PC-3 (cell line): Measurements from ENCODE around the gene FGF12. TPM values are rescaled to one million over a fixed set of nuclear protein-coding genes. Genes with fewer than 3 reads are reported as not detected.

Experiments
- ATAC-seq: fragments of 200-7000 bp; cut with Tn5 transposase; 2 replicates; pipeline ENCODE4 v1.9.1; 2020; ENCODE audit warnings: mild to moderate bottlenecking, moderate library complexity
- BruUV-seq: library from RNA; stranded (reverse); fragments of 400-500 nt; replicated peaks from 2 replicates; lab custom pipeline; 2021; lab: Mats Ljungman, UMichigan
- CTCF ChIA-PET: fragments of 300-600 bp; sonication (Branson Sonifier 250); formaldehyde crosslinking; loops from one replicate; lab custom pipeline; 2022; ENCODE audit warnings: antibody characterized with exemption; lab: Charles Lee
- POLR2A ChIA-PET: fragments of 300-600 bp; sonication (Branson Sonifier 250); formaldehyde crosslinking; loops from one replicate; lab custom pipeline; 2022; ENCODE audit warnings: antibody characterized with exemption; ENCODE audit not compliant: unreplicated experiment; lab: Charles Lee
- DNase-seq: peaks from one replicate; pipeline ENCODE4 v3.0.0-alpha.2; 2015
- H2AFZ ChIP-seq: fragments of 300-600 bp; sonication (generic); 2 replicates; pipeline ENCODE4 v1.6.0; 2016; ENCODE audit warnings: antibody characterized with exemption, low read length
- H3F3A ChIP-seq: fragments of 300-600 bp; sonication (generic); one replicate; pipeline ENCODE4 v1.6.0; 2017; ENCODE audit warnings: antibody characterized with exemption, low read length, control low read depth, mild to moderate bottlenecking; ENCODE audit not compliant: unreplicated experiment
- H3K27ac ChIP-seq: fragments of 300-600 bp; sonication (generic); 2 replicates; pipeline ENCODE4 v1.5.1; 2016; ENCODE audit warnings: mild to moderate bottlenecking, low read length
- H3K27me3 ChIP-seq: fragments of 300-600 bp; sonication (generic); 2 replicates; pipeline ENCODE4 v1.6.1; 2016; ENCODE audit warnings: low read length, mixed read lengths
- H3K36me3 ChIP-seq: fragments of 300-600 bp; sonication (generic); 2 replicates; pipeline ENCODE4 v1.6.1; 2016; ENCODE audit warnings: low read depth, mixed run types, low read length, mixed read lengths
- H3K4me1 ChIP-seq: fragments of 300-600 bp; sonication (generic); 2 replicates; pipeline ENCODE4 v1.5.1; 2016; ENCODE audit warnings: low read length; ENCODE audit not compliant: insufficient read depth
- H3K4me2 ChIP-seq: fragments of 300-600 bp; sonication (generic); 2 replicates; pipeline ENCODE4 v1.6.0; 2016; ENCODE audit warnings: low read length
- H3K4me3 ChIP-seq: fragments of 300-600 bp; sonication (generic); 2 replicates; pipeline ENCODE4 v1.5.1; 2016; ENCODE audit warnings: mild to moderate bottlenecking, low read length, mixed read lengths
- H3K79me2 ChIP-seq: fragments of 300-600 bp; sonication (generic); 2 replicates; pipeline ENCODE4 v1.6.1; 2017; ENCODE audit warnings: low read length, mixed read lengths
- H3K9ac ChIP-seq: fragments of 300-600 bp; sonication (generic); 2 replicates; pipeline ENCODE4 v1.6.0; 2016; ENCODE audit warnings: mild to moderate bottlenecking, low read length
- H3K9me2 ChIP-seq: fragments of 300-600 bp; sonication (generic); replicated peaks from 2 replicates; pipeline ENCODE4 v1.6.1; 2016; ENCODE audit warnings: mixed run types, low read length, mixed read lengths
- H3K9me3 ChIP-seq: fragments of 300-600 bp; sonication (generic); 2 replicates; pipeline ENCODE4 v1.6.1; 2016; ENCODE audit warnings: low read length, mixed read lengths
- H4K20me1 ChIP-seq: fragments of 300-600 bp; sonication (generic); 2 replicates; pipeline ENCODE4 v1.6.1; 2016; ENCODE audit warnings: low read length, mixed read lengths
- EZH2 ChIP-seq: fragments of 300-600 bp; sonication (generic); IDR thresholded peaks from one replicate; pipeline ENCODE4 v1.6.1; 2017; ENCODE audit warnings: antibody characterized with exemption, mild to moderate bottlenecking, low read length; ENCODE audit not compliant: unreplicated experiment
- EZH2phosphoT487 ChIP-seq: fragments of 300-600 bp; sonication (generic); IDR thresholded peaks from 2 replicates; pipeline ENCODE4 v1.6.1; 2018; ENCODE audit warnings: mild to moderate bottlenecking, antibody characterized with exemption, low read length, borderline replicate concordance
- intact Hi-C: fragments of 100-400 bp; cut with micrococcal nuclease; formaldehyde crosslinking; loops from 2 replicates; pipeline ENCODE4 v1.9.0; 2023
- total RNA-seq: library from RNA; depleted of rRNA; stranded (reverse); fragments of >200 nt; gene quantifications from 2 replicates; pipeline ENCODE4 v1.2.3, GENCODE V29; 2014
- TF ChIP-seq, protein P1 (sequence below): fragments of 300-600 bp; sonication (generic); conservative IDR thresholded peaks from 2 replicates; pipeline ENCODE4 v1.5.1; 2017; ENCODE audit warnings: antibody characterized with exemption, low read depth, mild to moderate bottlenecking, low read length

FGF12 gene
- total RNA-seq, 1 experiment from 2014 or later: not detected

DNA sequence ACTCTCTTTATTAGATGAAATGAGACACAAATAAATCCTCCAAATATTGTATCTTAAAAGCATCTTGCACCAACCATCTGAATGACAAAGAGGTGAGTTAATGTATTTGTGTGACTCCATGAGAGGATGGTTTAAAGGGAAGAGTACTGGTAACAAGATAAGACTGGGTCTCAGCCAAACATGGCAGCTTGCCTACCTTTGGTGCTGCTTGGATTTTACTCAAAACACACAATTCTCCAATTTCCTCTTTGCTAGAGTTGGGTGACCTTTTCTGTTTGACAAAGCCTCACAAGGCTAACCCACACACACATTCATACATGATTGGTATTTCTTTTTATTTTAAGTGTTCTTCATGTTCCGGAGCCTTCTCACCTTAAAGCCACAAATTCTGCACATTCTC, 506.4 kb downstream of the FGF12 start:
- H3K27me3 ChIP-seq: peaks cover 36% of the 10 kb centered on the region
- H3K4me2 ChIP-seq: no peak overlapping the region
- H3K36me3 ChIP-seq: no peaks in the 10 kb centered on the region
- H3K9ac ChIP-seq: no peak overlapping the region
- BruUV-seq: no TSS peak
- H3K9me2 ChIP-seq: no peaks in the 10 kb centered on the region
- H3F3A ChIP-seq: no peaks in the 10 kb centered on the region
- H3K79me2 ChIP-seq: no peaks in the 10 kb centered on the region
- CTCF ChIA-PET: no interaction called here
- intact Hi-C loops: no loop called here
- POLR2A ChIA-PET: no interaction called here
- DNase-seq (no peak), ATAC-seq (no peak)
- H3K4me3 ChIP-seq: no peak overlapping the region
- 0 out of 2 replicates have a peak, but pooled peaks cover 3% of the 10 kb centered on the region for H4K20me1 ChIP-seq
- H3K27ac ChIP-seq: no peak overlapping the region
- no peaks in the 10 kb centered on the region for H3K4me1 ChIP-seq
- no peaks in the 10 kb centered on the region for H3K9me3 ChIP-seq
- TF ChIP-seq EZH2phosphoT487 (no peak), EZH2 (no peak)
- TF ChIP-seq, protein P1, sequence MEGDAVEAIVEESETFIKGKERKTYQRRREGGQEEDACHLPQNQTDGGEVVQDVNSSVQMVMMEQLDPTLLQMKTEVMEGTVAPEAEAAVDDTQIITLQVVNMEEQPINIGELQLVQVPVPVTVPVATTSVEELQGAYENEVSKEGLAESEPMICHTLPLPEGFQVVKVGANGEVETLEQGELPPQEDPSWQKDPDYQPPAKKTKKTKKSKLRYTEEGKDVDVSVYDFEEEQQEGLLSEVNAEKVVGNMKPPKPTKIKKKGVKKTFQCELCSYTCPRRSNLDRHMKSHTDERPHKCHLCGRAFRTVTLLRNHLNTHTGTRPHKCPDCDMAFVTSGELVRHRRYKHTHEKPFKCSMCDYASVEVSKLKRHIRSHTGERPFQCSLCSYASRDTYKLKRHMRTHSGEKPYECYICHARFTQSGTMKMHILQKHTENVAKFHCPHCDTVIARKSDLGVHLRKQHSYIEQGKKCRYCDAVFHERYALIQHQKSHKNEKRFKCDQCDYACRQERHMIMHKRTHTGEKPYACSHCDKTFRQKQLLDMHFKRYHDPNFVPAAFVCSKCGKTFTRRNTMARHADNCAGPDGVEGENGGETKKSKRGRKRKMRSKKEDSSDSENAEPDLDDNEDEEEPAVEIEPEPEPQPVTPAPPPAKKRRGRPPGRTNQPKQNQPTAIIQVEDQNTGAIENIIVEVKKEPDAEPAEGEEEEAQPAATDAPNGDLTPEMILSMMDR: no peak
- H2AFZ ChIP-seq: no peak overlapping the region

DNA sequence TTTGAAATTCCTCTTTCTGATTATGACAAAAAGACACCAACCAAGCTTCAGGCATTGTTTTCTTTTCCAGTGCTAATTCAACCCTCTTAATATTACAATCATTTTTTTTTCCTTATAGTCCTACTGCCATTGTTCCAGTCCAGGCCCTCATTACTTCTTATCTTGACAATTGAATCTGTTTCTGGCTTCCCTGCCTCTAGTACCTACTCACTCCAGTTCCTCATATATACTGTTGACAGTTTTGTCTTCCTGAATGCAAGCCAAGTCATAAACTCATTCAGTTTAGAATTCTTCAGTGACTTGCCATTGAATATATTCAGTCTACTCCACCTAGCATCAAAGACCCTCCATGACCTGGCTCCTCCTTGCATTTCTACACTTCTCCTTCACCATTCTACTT, 507.4 kb downstream of the FGF12 start:
- intact Hi-C loops: no loop called here
- ChIA-PET POLR2A (no interaction called here), CTCF (no interaction called here)
- BruUV-seq: no TSS peak
- H3K4me3 ChIP-seq: no peak overlapping the region
- H3K27ac ChIP-seq: no peak overlapping the region
- no peaks in the 10 kb centered on the region for H3K36me3 ChIP-seq
- no peak for TF ChIP-seq EZH2
- TF ChIP-seq, protein P1: no peak
- TF ChIP-seq EZH2phosphoT487: no peak
- 0 out of 2 replicates have a peak, but pooled peaks cover 3% of the 10 kb centered on the region for H4K20me1 ChIP-seq
- H3K4me2 ChIP-seq: no peak overlapping the region
- no peaks in the 10 kb centered on the region for H3K9me2 ChIP-seq
- peaks cover 36% of the 10 kb centered on the region for H3K27me3 ChIP-seq
- H3F3A ChIP-seq: no peaks in the 10 kb centered on the region
- H3K9me3 ChIP-seq: no peaks in the 10 kb centered on the region
- DNase-seq (no peak), ATAC-seq (no peak)
- H3K4me1 ChIP-seq: no peaks in the 10 kb centered on the region
- H3K79me2 ChIP-seq: no peaks in the 10 kb centered on the region
- no peak overlapping the region for H3K9ac ChIP-seq
- H2AFZ ChIP-seq: no peak overlapping the region

GRCh38 chr3:192216067-192216466, 511.3 kb downstream of the FGF12 start:
- H3F3A ChIP-seq: no peaks in the 10 kb centered on the region
- H3K4me1 ChIP-seq: no peaks in the 10 kb centered on the region
- POLR2A ChIA-PET: no interaction called here
- CTCF ChIA-PET: no interaction called here
- H3K4me3 ChIP-seq: no peak overlapping the region
- no peaks in the 10 kb centered on the region for H3K79me2 ChIP-seq
- no peaks in the 10 kb centered on the region for H3K36me3 ChIP-seq
- TF ChIP-seq, protein P1: no peak
- TF ChIP-seq EZH2 (no peak), EZH2phosphoT487 (no peak)
- no peaks in the 10 kb centered on the region for H3K9me3 ChIP-seq
- 0 out of 2 replicates have a peak, but pooled peaks cover 3% of the 10 kb centered on the region for H4K20me1 ChIP-seq
- no TSS peak for BruUV-seq
- H2AFZ ChIP-seq: no peak overlapping the region
- H3K9ac ChIP-seq: no peak overlapping the region
- DNase-seq (no peak), ATAC-seq (no peak)
- H3K27ac ChIP-seq: no peak overlapping the region
- intact Hi-C loops: no loop called here
- H3K4me2 ChIP-seq: no peak overlapping the region
- no peaks in the 10 kb centered on the region for H3K9me2 ChIP-seq
- peaks cover 20% of the 10 kb centered on the region for H3K27me3 ChIP-seq
